OCI-LY1 (cell line): ENCODE data around the gene MGST2.

Source experiments
- H2AFZ ChIP-seq: fragments of 200-600 bp; sonication (generic), shearing (Covaris generic); 2 replicates; pipeline ENCODE4 v1.6.0; 2014; ENCODE audit warnings: antibody characterized with exemption, mild to moderate bottlenecking, low read length
- H3F3A ChIP-seq: fragments of 200-600 bp; sonication (generic), shearing (Covaris generic); 2 replicates; pipeline ENCODE4 v1.6.0; 2014; ENCODE audit warnings: mild to moderate bottlenecking, antibody characterized with exemption, low read length, moderate library complexity; ENCODE audit not compliant: insufficient read depth
- H3K27ac ChIP-seq: fragments of 200-600 bp; sonication (generic); 2 replicates; pipeline ENCODE4 v1.5.1; 2014; ENCODE audit warnings: low read length, mixed run types, mild to moderate bottlenecking, low read depth; ENCODE audit not compliant: poor library complexity, severe bottlenecking
- H3K27me3 ChIP-seq: fragments of 200-600 bp; sonication (generic); 2 replicates; pipeline ENCODE4 v1.6.0; 2014; ENCODE audit warnings: antibody characterized with exemption, mild to moderate bottlenecking, low read length, moderate library complexity; ENCODE audit not compliant: insufficient read depth
- H3K36me3 ChIP-seq: fragments of 200-600 bp; sonication (generic); 2 replicates; pipeline ENCODE4 v1.6.1; 2014; ENCODE audit warnings: mild to moderate bottlenecking, antibody characterized with exemption, low read length, moderate library complexity, mixed read lengths; ENCODE audit not compliant: insufficient read depth
- H3K4me1 ChIP-seq: fragments of 200-600 bp; sonication (generic); 2 replicates; pipeline ENCODE4 v1.5.1; 2014; ENCODE audit warnings: mild to moderate bottlenecking, low read length, moderate library complexity; ENCODE audit not compliant: insufficient read depth, severe bottlenecking
- H3K4me2 ChIP-seq: fragments of 200-600 bp; sonication (generic), shearing (Covaris generic); 2 replicates; pipeline ENCODE4 v1.6.1; 2014; ENCODE audit warnings: low read length
- H3K4me3 ChIP-seq: fragments of 200-600 bp; sonication (generic); 2 replicates; pipeline ENCODE4 v1.5.1; 2014; ENCODE audit warnings: low read length, low read depth, mild to moderate bottlenecking, mixed read lengths; ENCODE audit not compliant: poor library complexity, severe bottlenecking
- H3K79me2 ChIP-seq: fragments of 200-600 bp; shearing (Covaris generic); 2 replicates; pipeline ENCODE4 v1.6.1; 2016; ENCODE audit warnings: mixed run types, low read length, mixed read lengths; ENCODE audit not compliant: insufficient read depth
- H3K9ac ChIP-seq: fragments of 200-600 bp; sonication (generic), shearing (Covaris generic); 2 replicates; pipeline ENCODE4 v1.6.1; 2014; ENCODE audit warnings: mild to moderate bottlenecking, low read length, mixed read lengths
- H3K9me2 ChIP-seq: fragments of 200-600 bp; sonication (generic), shearing (Covaris generic); 2 replicates; pipeline ENCODE4 v1.6.1; 2014; ENCODE audit warnings: low read depth, mild to moderate bottlenecking, low read length, mixed read lengths
- H3K9me3 ChIP-seq: fragments of 200-600 bp; shearing (Covaris generic); 2 replicates; pipeline ENCODE4 v1.6.1; 2014; ENCODE audit warnings: low read length, mixed read lengths
- H4K20me1 ChIP-seq: fragments of 200-600 bp; sonication (generic), shearing (Covaris generic); 2 replicates; pipeline ENCODE4 v1.6.0; 2016; ENCODE audit warnings: mild to moderate bottlenecking, low read length; ENCODE audit not compliant: insufficient read depth
- EZH2 ChIP-seq: fragments of 200-600 bp; sonication (generic), shearing (Covaris generic); IDR thresholded peaks from 2 replicates; pipeline ENCODE4 v1.8.0; 2017; ENCODE audit warnings: borderline replicate concordance, mixed run types, mild to moderate bottlenecking, antibody characterized with exemption, low read length, moderate library complexity, mixed read lengths
- TF ChIP-seq, protein P1 (sequence below): fragments of 200-600 bp; sonication (generic), shearing (Covaris generic); IDR thresholded peaks from 2 replicates; pipeline ENCODE4 v1.5.1; 2017; ENCODE audit warnings: mild to moderate bottlenecking, antibody characterized with exemption, low read length, moderate library complexity, mixed read lengths

MGST2 gene

DNA sequence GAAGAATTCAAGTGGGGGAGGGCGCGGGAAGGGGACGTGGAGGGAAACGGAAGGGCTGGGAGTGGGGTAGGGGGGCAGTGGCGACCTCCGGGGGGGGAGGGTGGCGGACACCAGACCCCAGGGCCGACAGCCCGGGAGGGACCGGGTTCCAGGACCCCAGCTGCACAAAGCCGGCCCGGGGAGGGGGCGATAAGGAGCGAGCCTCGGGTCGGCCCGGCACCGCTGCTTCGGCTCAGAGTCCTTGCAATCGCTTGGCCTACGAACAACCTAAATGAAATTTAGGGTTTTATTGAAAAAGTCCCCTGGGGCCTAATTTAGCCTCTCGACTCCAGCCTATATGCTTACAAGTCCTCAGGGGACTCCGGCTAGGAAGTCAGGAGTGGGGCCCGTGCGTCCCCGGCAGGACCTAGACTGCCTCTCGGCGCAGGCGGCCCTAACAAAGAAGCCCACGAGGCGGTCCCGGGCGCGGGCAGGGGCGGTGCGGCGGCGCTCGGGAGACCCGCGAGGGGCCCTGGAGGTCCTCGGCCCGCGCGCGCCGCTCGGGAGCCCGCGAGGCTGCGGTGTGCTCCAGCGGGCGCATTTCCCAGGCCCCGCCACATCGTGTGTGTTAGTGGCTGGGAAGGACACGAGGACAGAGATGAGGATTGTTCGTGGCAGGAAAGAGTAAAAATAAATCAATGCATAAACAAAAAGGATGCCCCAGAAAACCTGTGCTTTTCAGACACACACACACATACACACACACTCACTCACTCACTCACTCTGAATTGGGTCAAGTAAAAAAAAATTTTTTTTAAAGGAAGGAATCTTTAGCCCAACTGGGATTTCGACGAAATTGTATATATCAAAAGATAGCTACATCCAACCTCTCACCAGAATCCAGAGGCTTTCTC is 70.0 kb downstream of the MGST2 start:
- no peak overlapping the region for H3K9ac ChIP-seq
- H3K9me2 ChIP-seq, result no peaks in the 10 kb centered on the region
- peaks cover 15% of the 10 kb centered on the region for H3K4me1 ChIP-seq
- H3K4me3 ChIP-seq, result peak overlapping the region; percentile 4
- peak overlapping the region; percentile 5; the same call in 1 of the 2 replicates for H3K4me2 ChIP-seq
- H3K27ac ChIP-seq, result no peak overlapping the region
- H3K79me2 ChIP-seq, result no peaks in the 10 kb centered on the region
- 0 out of 2 replicates have a peak, but pooled peaks cover 4% of the 10 kb centered on the region for H3K27me3 ChIP-seq
- no peaks in the 10 kb centered on the region for H3F3A ChIP-seq
- H2AFZ ChIP-seq, result no peak overlapping the region
- no peaks in the 10 kb centered on the region for H3K9me3 ChIP-seq
- no peaks in the 10 kb centered on the region for H4K20me1 ChIP-seq
- no peaks in the 10 kb centered on the region for H3K36me3 ChIP-seq
- TF ChIP-seq, protein P1, sequence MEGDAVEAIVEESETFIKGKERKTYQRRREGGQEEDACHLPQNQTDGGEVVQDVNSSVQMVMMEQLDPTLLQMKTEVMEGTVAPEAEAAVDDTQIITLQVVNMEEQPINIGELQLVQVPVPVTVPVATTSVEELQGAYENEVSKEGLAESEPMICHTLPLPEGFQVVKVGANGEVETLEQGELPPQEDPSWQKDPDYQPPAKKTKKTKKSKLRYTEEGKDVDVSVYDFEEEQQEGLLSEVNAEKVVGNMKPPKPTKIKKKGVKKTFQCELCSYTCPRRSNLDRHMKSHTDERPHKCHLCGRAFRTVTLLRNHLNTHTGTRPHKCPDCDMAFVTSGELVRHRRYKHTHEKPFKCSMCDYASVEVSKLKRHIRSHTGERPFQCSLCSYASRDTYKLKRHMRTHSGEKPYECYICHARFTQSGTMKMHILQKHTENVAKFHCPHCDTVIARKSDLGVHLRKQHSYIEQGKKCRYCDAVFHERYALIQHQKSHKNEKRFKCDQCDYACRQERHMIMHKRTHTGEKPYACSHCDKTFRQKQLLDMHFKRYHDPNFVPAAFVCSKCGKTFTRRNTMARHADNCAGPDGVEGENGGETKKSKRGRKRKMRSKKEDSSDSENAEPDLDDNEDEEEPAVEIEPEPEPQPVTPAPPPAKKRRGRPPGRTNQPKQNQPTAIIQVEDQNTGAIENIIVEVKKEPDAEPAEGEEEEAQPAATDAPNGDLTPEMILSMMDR, result no peak
- TF ChIP-seq EZH2, result no peak

DNA sequence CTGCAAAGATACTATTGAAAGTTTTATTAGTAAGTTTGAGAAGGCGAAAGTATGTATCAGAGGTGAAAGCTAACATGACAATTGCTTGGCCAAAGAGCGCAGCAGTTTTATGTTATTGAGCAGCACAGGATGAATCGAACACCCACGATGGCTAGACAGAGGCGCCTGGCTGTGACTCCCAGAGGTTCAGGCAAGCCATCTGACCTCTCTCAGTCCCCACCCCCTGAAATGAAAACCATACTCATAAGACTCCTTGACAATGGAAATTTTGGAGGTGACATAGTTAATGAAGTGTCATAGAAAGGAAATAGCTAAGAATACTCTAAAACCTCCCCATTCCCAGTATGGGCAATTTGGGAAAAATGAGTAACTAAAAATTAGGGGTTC is 70.6 kb downstream of the MGST2 start:
- Histone ChIP-seq H3K27ac (no peak overlapping the region), H3K9ac (no peak overlapping the region), H3K79me2 (no peaks in the 10 kb centered on the region), H3F3A (no peaks in the 10 kb centered on the region), H3K9me3 (no peaks in the 10 kb centered on the region), H2AFZ (no peak overlapping the region), H3K4me1 (peaks cover 15% of the 10 kb centered on the region), H3K27me3 (0 out of 2 replicates have a peak, but pooled peaks cover 4% of the 10 kb centered on the region), H3K36me3 (no peaks in the 10 kb centered on the region), H3K4me2 (no peak overlapping the region), H4K20me1 (no peaks in the 10 kb centered on the region), H3K9me2 (no peaks in the 10 kb centered on the region), H3K4me3 (no peak overlapping the region)
- no peak for TF ChIP-seq EZH2
- TF ChIP-seq, protein P1, result no peak

DNA sequence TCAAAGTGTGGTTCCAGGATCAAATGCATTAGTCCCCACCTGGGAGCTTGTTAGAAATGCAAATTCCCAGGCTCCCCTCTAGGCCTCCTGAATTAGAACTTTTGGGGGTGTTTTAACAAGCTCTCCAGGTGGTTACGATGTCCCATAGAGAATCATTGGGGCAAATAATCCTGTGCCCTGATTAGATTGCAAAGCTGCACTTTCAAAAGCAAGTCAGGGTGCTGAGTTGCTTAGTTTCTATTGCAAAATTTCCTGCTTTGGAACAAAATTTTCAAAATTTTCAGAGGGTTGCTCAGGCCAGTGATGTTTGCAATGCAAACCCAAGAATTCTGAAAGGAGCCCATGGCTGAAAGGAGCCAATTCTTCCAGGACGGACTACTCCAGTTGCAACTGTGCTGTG is 71.0 kb downstream of the MGST2 start:
- Histone ChIP-seq H3F3A (no peaks in the 10 kb centered on the region), H3K4me2 (no peak overlapping the region), H3K9me2 (no peaks in the 10 kb centered on the region), H3K27me3 (0 out of 2 replicates have a peak, but pooled peaks cover 4% of the 10 kb centered on the region), H3K79me2 (no peaks in the 10 kb centered on the region), H3K9ac (no peak overlapping the region), H3K9me3 (no peaks in the 10 kb centered on the region), H3K36me3 (no peaks in the 10 kb centered on the region), H3K4me1 (peaks cover 15% of the 10 kb centered on the region), H3K27ac (no peak overlapping the region), H3K4me3 (no peak overlapping the region), H2AFZ (no peak overlapping the region), H4K20me1 (no peaks in the 10 kb centered on the region)
- TF ChIP-seq, protein P1, result no peak
- no peak for TF ChIP-seq EZH2
